Thyroid gland (tissue), 4 donors: ENCODE results near the gene PROC. TPM values are rescaled to one million over a fixed set of nuclear protein-coding genes. Genes with fewer than 3 reads are reported as not detected.

Source experiments
- DNase-seq, 2 donors: peaks; one replicate each; pipeline ENCODE4 v3.0.0-alpha.2; 2019
- H3K27ac ChIP-seq, 3 donors: fragments of 200-600 bp; sonication (generic); 1 replicate in 2 of 3; 2 replicates in 1 of 3; pipeline ENCODE4 v1.5.1; 2016 to 2019; ENCODE audit warnings: mild to moderate bottlenecking in 1 of 3, moderate library complexity in 1 of 3
- H3K27me3 ChIP-seq: fragments of 200-600 bp; sonication (generic); one replicate; pipeline ENCODE4 v1.5.1; 2019
- H3K36me3 ChIP-seq, 2 donors: fragments of 200-600 bp; sonication (generic); one replicate each; pipeline ENCODE4 v1.5.1; 2016 to 2019
- H3K4me1 ChIP-seq, 2 donors: fragments of 200-600 bp; sonication (generic); one replicate each; pipeline ENCODE4 v1.5.1; 2017 to 2019
- H3K4me3 ChIP-seq, 3 donors: fragments of 200-600 bp; sonication (generic); replicated peaks in 1 of 3; 1 replicate in 2 of 3; 2 replicates in 1 of 3; pipeline ENCODE4 v1.5.1; 2016; ENCODE audit warnings: mild to moderate bottlenecking in 1 of 3
- H3K9me3 ChIP-seq: fragments of 200-600 bp; sonication (generic); one replicate; pipeline ENCODE4 v1.5.1; 2017
- POLR2A ChIP-seq, 2 donors: fragments of 450-650 bp; IDR thresholded peaks; one replicate each; pipeline ENCODE4 v1.6.1; 2017; ENCODE audit warnings: antibody characterized with exemption in 2 of 2, mild to moderate bottlenecking in 2 of 2, moderate library complexity in 1 of 2
- WGBS, 2 donors: methylation state at CpG; one replicate each; pipeline ENCODE4 v1.1.5; 2017; 5-methylcytosine and 5-hydroxymethylcytosine counted together
- intact Hi-C: fragments of 100-400 bp; cut with DNase I; formaldehyde crosslinking; loops from one replicate; pipeline ENCODE4 v1.15.1; 2023
- total RNA-seq, 4 donors: library from RNA; depleted of rRNA; stranded (reverse); fragments of >200 nt; gene quantifications; one replicate each; pipeline ENCODE4 v1.2.3, GENCODE V29; 2016
- TF ChIP-seq, protein P1 (sequence below), 6 experiments: fragments of 200-600 bp in 3 of 6; fragments of 450-650 bp in 3 of 6; sonication (generic) in 3 of 6; IDR thresholded peaks; one replicate each; pipeline ENCODE4 v1.5.1; 2016 to 2019; ENCODE audit warnings: antibody characterized with exemption in 6 of 6, mild to moderate bottlenecking in 2 of 6, inconsistent platforms in 1 of 6, moderate library complexity in 1 of 6

PROC gene
- total RNA-seq, 4 donors from 2014 or later: not detected

DNA sequence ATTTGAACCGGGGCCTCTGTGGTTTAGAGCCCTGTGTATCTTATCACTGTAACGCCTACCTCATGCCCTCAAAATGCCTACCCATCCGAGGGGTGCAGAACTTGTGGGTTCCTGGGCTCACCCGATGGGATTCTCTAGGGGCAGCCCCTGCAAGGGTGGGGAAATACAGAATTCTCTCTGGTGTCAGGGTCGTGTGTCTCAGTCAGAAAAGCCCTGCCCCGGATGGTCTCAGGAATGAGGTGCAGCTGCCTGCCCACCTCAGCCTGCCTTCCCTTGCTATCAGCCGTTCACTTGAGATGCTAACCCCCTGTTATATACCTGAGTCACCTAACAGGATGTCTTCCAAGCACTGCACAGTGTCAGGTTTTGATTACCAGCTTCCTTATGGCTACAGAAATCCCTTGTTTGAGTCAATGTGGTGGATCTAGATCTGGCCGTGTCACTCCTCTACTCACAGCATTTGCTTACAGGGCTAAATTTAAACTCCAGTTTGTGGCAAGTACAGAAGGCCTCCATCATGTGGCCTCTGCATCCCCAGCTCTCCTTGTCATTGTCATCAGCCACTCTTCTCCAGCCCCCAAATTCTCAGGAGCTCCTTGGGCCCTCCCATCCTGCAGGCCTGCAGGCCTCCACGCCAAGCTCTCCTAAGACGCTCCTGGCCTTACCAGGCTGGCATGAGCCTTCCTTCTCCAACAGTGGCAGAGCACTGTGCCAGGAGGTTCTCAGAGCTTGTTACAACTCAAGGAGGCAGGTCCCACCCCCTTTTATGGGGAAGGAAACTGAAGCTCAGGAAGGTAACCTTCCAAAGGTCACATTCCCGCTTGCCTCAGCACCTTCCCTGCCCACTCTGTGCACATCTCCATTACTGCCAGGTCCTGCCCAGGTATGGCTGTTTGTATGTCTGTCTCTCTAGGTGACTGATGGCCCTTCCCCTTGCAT is 16.2 kb upstream of the PROC start:
- WGBS, 2 donors: 80 to 92% methylated on average over 10 to 11 of the region's 11 CpGs
- Histone ChIP-seq H3K4me3 (no peak overlapping the region), H3K27ac (no peak overlapping the region), H3K27me3 (no peaks in the 10 kb centered on the region), H3K36me3 (no peaks in the 10 kb centered on the region), H3K9me3 (no peaks in the 10 kb centered on the region), H3K4me1 (peaks cover 0 to 25% of the 10 kb centered on the region in 2 donors)
- no peak for DNase-seq
- no peak for TF ChIP-seq POLR2A (IDR thresholded peaks at IDR 0.05)
- TF ChIP-seq, protein P1, sequence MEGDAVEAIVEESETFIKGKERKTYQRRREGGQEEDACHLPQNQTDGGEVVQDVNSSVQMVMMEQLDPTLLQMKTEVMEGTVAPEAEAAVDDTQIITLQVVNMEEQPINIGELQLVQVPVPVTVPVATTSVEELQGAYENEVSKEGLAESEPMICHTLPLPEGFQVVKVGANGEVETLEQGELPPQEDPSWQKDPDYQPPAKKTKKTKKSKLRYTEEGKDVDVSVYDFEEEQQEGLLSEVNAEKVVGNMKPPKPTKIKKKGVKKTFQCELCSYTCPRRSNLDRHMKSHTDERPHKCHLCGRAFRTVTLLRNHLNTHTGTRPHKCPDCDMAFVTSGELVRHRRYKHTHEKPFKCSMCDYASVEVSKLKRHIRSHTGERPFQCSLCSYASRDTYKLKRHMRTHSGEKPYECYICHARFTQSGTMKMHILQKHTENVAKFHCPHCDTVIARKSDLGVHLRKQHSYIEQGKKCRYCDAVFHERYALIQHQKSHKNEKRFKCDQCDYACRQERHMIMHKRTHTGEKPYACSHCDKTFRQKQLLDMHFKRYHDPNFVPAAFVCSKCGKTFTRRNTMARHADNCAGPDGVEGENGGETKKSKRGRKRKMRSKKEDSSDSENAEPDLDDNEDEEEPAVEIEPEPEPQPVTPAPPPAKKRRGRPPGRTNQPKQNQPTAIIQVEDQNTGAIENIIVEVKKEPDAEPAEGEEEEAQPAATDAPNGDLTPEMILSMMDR (IDR thresholded peaks at IDR 0.05): no peak
- intact Hi-C loops: no loop called here

GRCh38 chr2:127403460-127403859 is 14.8 kb upstream of the PROC start:
- TF ChIP-seq, protein P1 (IDR thresholded peaks at IDR 0.05): no peak
- TF ChIP-seq POLR2A (IDR thresholded peaks at IDR 0.05): no peak

DNA sequence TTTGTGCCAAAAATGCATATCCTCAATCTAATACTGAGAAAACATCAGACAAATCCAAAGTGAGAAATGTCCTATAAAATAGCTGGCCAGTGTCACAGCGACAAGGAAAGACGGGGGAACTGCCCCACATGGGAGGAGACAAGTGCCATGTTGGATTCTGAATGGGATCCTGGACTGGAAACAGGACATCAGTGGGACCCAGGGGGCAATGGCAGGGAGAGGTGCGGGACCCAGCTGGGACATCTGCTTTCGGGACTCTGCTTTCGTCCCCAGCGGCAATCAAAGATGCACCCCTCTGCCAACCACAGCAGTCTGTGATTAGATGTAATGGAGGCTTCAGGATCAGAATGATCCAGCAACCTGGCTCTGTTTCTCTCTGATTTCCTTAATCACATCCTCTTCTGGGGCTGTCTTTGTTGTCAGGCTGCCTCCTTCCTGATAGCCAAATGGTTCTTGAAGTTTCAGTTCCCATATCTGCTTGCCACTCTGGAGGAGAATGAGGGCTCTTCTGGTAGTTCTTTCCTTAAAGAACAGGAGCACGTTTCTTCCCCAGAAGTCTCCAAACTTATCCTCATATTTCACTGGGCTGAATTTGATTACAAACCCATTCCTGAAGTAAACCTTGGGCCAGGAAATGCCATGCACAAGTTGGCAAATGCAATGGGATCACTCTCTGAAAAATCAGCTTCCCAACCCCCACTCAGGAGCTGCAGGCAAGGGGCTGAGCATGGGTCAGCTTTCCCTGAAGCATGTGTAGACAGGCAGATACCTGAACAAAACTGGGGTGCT is 13.6 kb upstream of the PROC start:
- DNase-seq: no peak
- intact Hi-C loops: loop anchor here (5.0 kb wide), 1 partner anchor 118 kb away; no protein-coding TSS in a partner anchor
- no peaks in the 10 kb centered on the region for H3K27me3 ChIP-seq
- no peaks in the 10 kb centered on the region for H3K9me3 ChIP-seq
- H3K4me3 ChIP-seq: no peak overlapping the region
- no peak overlapping the region for H3K27ac ChIP-seq
- TF ChIP-seq POLR2A (IDR thresholded peaks at IDR 0.05): no peak
- TF ChIP-seq, protein P1 (IDR thresholded peaks at IDR 0.05): no peak
- no peaks in the 10 kb centered on the region for H3K36me3 ChIP-seq
- peaks cover 8 to 25% of the 10 kb centered on the region in 2 donors for H3K4me1 ChIP-seq
- 84 to 88% methylated on average over 7 of the region's 7 CpGs for WGBS, 2 donors

More at GRCh38 chr2:127403460-127403859, 14.8 kb upstream of the PROC start:
- Histone ChIP-seq H3K9me3 (no peaks in the 10 kb centered on the region), H3K4me3 (no peak overlapping the region), H3K27ac (no peak overlapping the region), H3K4me1 (peaks cover 3 to 22% of the 10 kb centered on the region in 2 donors), H3K27me3 (no peaks in the 10 kb centered on the region), H3K36me3 (no peaks in the 10 kb centered on the region)
- WGBS, 2 donors: 63 to 76% methylated on average over 3 of the region's 3 CpGs
- no peak for DNase-seq
- intact Hi-C loops: no loop called here

- H3K4me3 ChIP-seq: no peak overlapping the region
- peaks cover 8 to 30% of the 10 kb centered on the region in 2 donors for H3K4me1 ChIP-seq
- intact Hi-C loops: loop anchor here (5.0 kb wide), 1 partner anchor 117 kb away; no protein-coding TSS in a partner anchor
- H3K27ac ChIP-seq: no peak overlapping the region
- no peaks in the 10 kb centered on the region for H3K36me3 ChIP-seq
- no peaks in the 10 kb centered on the region for H3K9me3 ChIP-seq
- DNase-seq: no peak
- WGBS, 2 donors: 62 to 84% methylated on average over 3 of the region's 3 CpGs
- TF ChIP-seq, protein P1 (IDR thresholded peaks at IDR 0.05): no peak
- TF ChIP-seq POLR2A (IDR thresholded peaks at IDR 0.05): no peak
- H3K27me3 ChIP-seq: no peaks in the 10 kb centered on the region
Observed at GRCh38 chr2:127405255-127405610, 13.0 kb upstream of the PROC start.
